Neural crest cell (in vitro differentiated cells): ENCODE measurements around the gene PDXP. TPM values are rescaled to one million over a fixed set of nuclear protein-coding genes. Genes with fewer than 3 reads are reported as not detected.
"Not testable (repeated sequence)": the region's sequence is repeated elsewhere in the genome, so short reads cannot be mapped to it uniquely, and the experiment has no call there.

Source experiments
- DNase-seq: peaks from one replicate; pipeline ENCODE4 v3.0.0; 2021; ENCODE audit warnings: low read depth, mixed read lengths, low spot score
- H3K27ac Mint-ChIP-seq: one replicate; pipeline ENCODE4 v1.8.0; 2021; ENCODE audit warnings: mild to moderate bottlenecking, mixed read lengths; ENCODE audit not compliant: unreplicated experiment
- H3K27me3 Mint-ChIP-seq: 2 replicates; pipeline ENCODE4 v1.8.0; 2021; ENCODE audit warnings: low read depth, mild to moderate bottlenecking, mixed read lengths
- H3K36me3 Mint-ChIP-seq: 2 replicates; pipeline ENCODE4 v1.8.0; 2021; ENCODE audit warnings: low read depth, mild to moderate bottlenecking, mixed read lengths
- H3K4me1 Mint-ChIP-seq: 2 replicates; pipeline ENCODE4 v1.8.0; 2021; ENCODE audit warnings: mixed read lengths
- H3K4me3 Mint-ChIP-seq: one replicate; pipeline ENCODE4 v1.8.0; 2021; ENCODE audit warnings: mild to moderate bottlenecking, mixed read lengths
- H3K9me3 Mint-ChIP-seq: 2 replicates; pipeline ENCODE4 v1.8.0; 2021; ENCODE audit warnings: mixed read lengths
- CTCF ChIP-seq: fragments of 200-600 bp; sonication (generic); conservative IDR thresholded peaks from 2 replicates; pipeline ENCODE4 v1.5.0; 2021; ENCODE audit warnings: antibody characterized with exemption, mild to moderate bottlenecking
- total RNA-seq: library from RNA; stranded (reverse); gene quantifications from 2 replicates; pipeline ENCODE4 v1.2.1, GENCODE V29; 2021

The PDXP gene
- total RNA-seq, 1 donor from 2014 or later: 51.5 TPM

GRCh38 chr22:37654563-37655251, 3.8 kb upstream of the PDXP start:
- Mint-ChIP-seq H3K4me3 (no peak overlapping the region), H3K4me1 (peaks cover 14% of the 10 kb centered on the region), H3K27me3 (no peaks in the 10 kb centered on the region), H3K9me3 (no peaks in the 10 kb centered on the region), H3K27ac (no peak overlapping the region), H3K36me3 (no peaks in the 10 kb centered on the region)
- DNase-seq: no peak
- no peak for TF ChIP-seq CTCF

- H3K9me3 Mint-ChIP-seq: no peaks in the 10 kb centered on the region
- no peaks in the 10 kb centered on the region for H3K27me3 Mint-ChIP-seq
- no peak for DNase-seq
- H3K36me3 Mint-ChIP-seq: no peaks in the 10 kb centered on the region
- H3K4me1 Mint-ChIP-seq: peaks cover 19% of the 10 kb centered on the region
- no peak for TF ChIP-seq CTCF
- H3K27ac Mint-ChIP-seq: no peak overlapping the region
- no peak overlapping the region for H3K4me3 Mint-ChIP-seq
Measured at GRCh38 chr22:37655252-37655563, 3.3 kb upstream of the PDXP start.

GRCh38 chr22:37656583-37656982, 1.9 kb upstream of the PDXP start:
- H3K9me3 Mint-ChIP-seq, H3K27me3 Mint-ChIP-seq, DNase-seq, H3K36me3 Mint-ChIP-seq: not testable (repeated sequence)
- H3K4me1 Mint-ChIP-seq: peaks cover 33% of the 10 kb centered on the region
- H3K4me3 Mint-ChIP-seq: peak overlapping the region; percentile 25
- peak overlapping the region; percentile 10 for H3K27ac Mint-ChIP-seq

- DNase-seq: no peak
- H3K27ac Mint-ChIP-seq: peak overlapping the region; percentile 96
- TF ChIP-seq CTCF: no peak
- peak overlapping the region; percentile 94 for H3K4me3 Mint-ChIP-seq
- H3K4me1 Mint-ChIP-seq: peaks cover 40% of the 10 kb centered on the region
- no peaks in the 10 kb centered on the region for H3K36me3 Mint-ChIP-seq
- H3K9me3 Mint-ChIP-seq: no peaks in the 10 kb centered on the region
- no peaks in the 10 kb centered on the region for H3K27me3 Mint-ChIP-seq
Measured at GRCh38 chr22:37657590-37658132, 862 bp upstream of the PDXP start.

GRCh38 chr22:37659066-37659896, 758 bp downstream of the PDXP start:
- H3K9me3 Mint-ChIP-seq: no peaks in the 10 kb centered on the region

More at GRCh38 chr22:37659066-37659896, 758 bp downstream of the PDXP start:
- Mint-ChIP-seq H3K36me3 (no peaks in the 10 kb centered on the region), H3K4me3 (peak overlapping the region; percentile 86), H3K4me1 (peaks cover 41% of the 10 kb centered on the region), H3K27me3 (no peaks in the 10 kb centered on the region), H3K27ac (peak overlapping the region; percentile 67)
- no peak for TF ChIP-seq CTCF
- no peak for DNase-seq
